Neuron (in vitro differentiated cells): ENCODE results near the gene WAPL.

Experiments
- H2AFZ ChIP-seq: one replicate; pipeline ENCODE4 v1.6.1; 2013; ENCODE audit warnings: low read depth, mild to moderate bottlenecking, inconsistent platforms, low read length, moderate library complexity
- H3K27me3 ChIP-seq: one replicate; pipeline ENCODE4 v1.6.1; 2013; ENCODE audit warnings: low read length; ENCODE audit not compliant: insufficient read depth
- H3K36me3 ChIP-seq: one replicate; pipeline ENCODE4 v1.6.1; 2013; ENCODE audit warnings: low read length; ENCODE audit not compliant: insufficient read depth
- H3K4me1 ChIP-seq: one replicate; pipeline ENCODE4 v1.6.1; 2013; ENCODE audit warnings: low read length; ENCODE audit not compliant: insufficient read depth
- H3K4me3 ChIP-seq: 2 replicates; pipeline ENCODE4 v1.5.1; 2013; ENCODE audit warnings: mild to moderate bottlenecking, low read length, moderate library complexity
- H3K9me3 ChIP-seq: one replicate; pipeline ENCODE4 v1.6.1; 2013; ENCODE audit warnings: low read length

WAPL gene

DNA sequence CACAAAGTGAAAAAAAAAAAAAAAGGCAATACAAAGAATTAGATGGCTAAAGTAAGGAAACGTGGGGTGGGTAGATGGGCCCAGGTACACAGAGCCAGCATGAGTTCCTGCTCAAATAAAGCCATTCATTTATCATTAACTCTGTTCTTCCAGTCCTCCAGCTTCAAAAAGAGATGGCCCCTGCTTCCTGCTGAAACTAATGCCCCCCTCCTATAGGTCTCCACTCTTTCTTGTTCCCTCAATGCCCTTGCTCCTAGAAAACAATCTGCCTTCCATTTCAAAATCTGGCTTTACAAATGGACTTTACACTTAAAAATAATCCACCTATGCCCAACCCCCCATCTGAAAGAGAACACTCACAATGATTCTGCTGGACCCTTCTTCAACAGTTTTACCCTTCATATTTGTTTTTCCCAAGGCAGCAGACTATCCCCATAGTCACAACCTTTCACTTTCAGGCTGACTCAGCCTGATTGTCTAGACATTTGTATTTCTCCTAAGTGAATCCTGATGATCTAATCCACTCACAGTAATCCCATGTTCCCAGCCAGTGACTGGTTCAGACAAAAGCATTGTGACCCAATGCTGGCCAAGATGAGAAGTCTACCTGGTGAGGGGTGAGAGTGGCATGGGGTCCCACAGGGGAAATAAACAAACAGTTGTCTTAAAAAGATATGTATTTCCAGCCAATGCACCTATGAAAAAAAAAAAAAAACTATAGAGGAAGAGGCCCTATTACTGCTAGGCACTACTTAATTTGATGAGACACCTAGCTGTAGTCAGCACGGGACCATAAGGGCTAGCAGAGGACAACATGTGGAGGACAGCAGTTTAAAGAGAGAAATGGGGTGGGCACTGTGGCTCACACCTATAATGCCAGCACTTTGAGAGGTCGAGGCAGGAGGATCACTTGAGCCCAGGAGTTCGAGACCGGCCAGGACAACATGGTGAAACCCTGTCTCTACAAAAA is 80.4 kb downstream of the WAPL start:
- peaks cover 86% of the 10 kb centered on the region for H3K36me3 ChIP-seq
- H3K27me3 ChIP-seq, result no peaks in the 10 kb centered on the region
- H2AFZ ChIP-seq, result no peak overlapping the region
- H3K4me3 ChIP-seq, result no peak overlapping the region
- H3K9me3 ChIP-seq, result peaks cover 2% of the 10 kb centered on the region
- no peaks in the 10 kb centered on the region for H3K4me1 ChIP-seq

- Histone ChIP-seq H3K27me3 (no peaks in the 10 kb centered on the region), H3K4me3 (no peak overlapping the region), H3K9me3 (peaks cover 2% of the 10 kb centered on the region), H3K36me3 (peaks cover 86% of the 10 kb centered on the region), H3K4me1 (no peaks in the 10 kb centered on the region), H2AFZ (no peak overlapping the region)
Measured at GRCh38 chr10:86439544-86439943, 82.0 kb downstream of the WAPL start.

DNA sequence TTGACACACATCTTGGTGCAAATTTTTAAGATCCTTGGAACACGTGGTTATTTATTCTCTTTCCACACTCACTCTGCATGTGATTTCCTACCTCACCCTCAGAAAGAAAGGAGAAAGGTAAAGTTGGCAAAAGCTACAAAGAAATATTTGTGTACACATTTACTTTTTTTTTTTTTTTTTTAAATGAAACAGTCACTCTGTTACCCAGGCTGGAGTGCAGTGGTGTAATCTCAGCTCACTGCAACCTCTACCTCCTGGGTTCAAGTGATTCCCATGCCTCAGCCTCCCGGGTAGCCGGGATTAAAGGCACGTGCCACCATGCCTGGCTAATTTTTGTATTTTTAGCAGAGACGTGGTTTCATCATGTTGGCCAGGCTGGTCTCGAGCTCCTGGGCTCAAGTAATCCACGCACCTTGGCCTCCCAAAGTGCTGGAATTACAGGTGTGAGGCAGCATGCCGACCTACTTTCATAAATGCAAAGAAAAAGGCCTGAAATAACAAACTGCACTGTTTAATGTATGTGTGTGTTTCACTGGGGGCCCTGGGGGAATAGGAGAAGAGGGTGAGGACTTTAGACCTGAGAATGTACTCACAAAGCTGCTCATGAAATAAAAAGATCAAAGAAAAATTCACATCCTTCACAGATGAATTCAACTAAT is 83.4 kb downstream of the WAPL start:
- Histone ChIP-seq H3K36me3 (peaks cover 75% of the 10 kb centered on the region), H3K4me3 (no peak overlapping the region), H3K4me1 (no peaks in the 10 kb centered on the region), H2AFZ (no peak overlapping the region), H3K27me3 (no peaks in the 10 kb centered on the region), H3K9me3 (peaks cover 2% of the 10 kb centered on the region)

DNA sequence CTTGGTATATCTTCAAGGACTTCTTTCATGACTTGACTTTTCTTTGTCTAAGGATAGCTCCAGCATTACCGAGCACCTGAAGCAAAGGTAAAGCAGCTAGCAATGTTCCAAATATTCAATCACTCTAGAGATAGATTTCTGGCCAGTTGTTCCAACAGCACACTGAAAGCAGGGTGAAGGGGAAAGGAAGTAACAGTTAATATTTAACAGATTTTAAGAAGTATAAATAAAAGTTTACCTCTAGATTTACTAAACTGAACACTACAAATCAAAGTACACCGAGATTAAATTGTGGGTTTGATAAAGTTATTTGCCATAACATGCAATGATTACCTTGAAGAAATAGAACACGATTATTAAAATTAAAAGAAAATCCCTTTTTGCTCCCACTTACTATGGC is 84.1 kb downstream of the WAPL start:
- H3K9me3 ChIP-seq, result peaks cover 2% of the 10 kb centered on the region
- H3K4me1 ChIP-seq, result no peaks in the 10 kb centered on the region
- no peaks in the 10 kb centered on the region for H3K27me3 ChIP-seq
- no peak overlapping the region for H2AFZ ChIP-seq
- no peak overlapping the region for H3K4me3 ChIP-seq
- peaks cover 70% of the 10 kb centered on the region for H3K36me3 ChIP-seq

DNA sequence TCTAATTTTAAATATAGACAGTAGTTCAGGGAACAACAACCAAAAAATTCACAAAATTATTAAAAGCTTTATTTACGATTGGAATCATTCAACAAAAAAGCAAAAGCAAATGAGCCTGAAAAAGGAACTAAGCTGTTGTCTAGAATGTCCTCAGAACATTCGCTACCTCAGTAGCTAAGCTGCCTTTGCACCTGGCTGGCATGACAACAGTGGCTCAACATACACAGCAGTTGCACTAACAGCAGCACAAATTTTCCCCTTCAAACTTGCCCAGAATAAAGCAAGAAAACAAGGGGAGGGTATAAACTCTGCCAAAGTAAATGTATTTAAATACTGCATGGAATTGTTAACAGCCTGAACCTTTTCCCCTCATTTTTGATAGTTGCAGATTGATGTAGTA is 84.6 kb downstream of the WAPL start:
- H3K9me3 ChIP-seq, result peaks cover 2% of the 10 kb centered on the region

GRCh38 chr10:86434656-86435055 is 86.9 kb downstream of the WAPL start:
- no peak overlapping the region for H2AFZ ChIP-seq
- H3K4me1 ChIP-seq, result no peaks in the 10 kb centered on the region
- no peaks in the 10 kb centered on the region for H3K9me3 ChIP-seq
- H3K4me3 ChIP-seq, result no peak overlapping the region
- no peaks in the 10 kb centered on the region for H3K27me3 ChIP-seq
- H3K36me3 ChIP-seq, result peaks cover 48% of the 10 kb centered on the region

More for the DNA sequence above, 84.6 kb downstream of the WAPL start:
- no peaks in the 10 kb centered on the region for H3K27me3 ChIP-seq
- no peak overlapping the region for H3K4me3 ChIP-seq
- no peak overlapping the region for H2AFZ ChIP-seq
- peaks cover 68% of the 10 kb centered on the region for H3K36me3 ChIP-seq
- no peaks in the 10 kb centered on the region for H3K4me1 ChIP-seq

DNA sequence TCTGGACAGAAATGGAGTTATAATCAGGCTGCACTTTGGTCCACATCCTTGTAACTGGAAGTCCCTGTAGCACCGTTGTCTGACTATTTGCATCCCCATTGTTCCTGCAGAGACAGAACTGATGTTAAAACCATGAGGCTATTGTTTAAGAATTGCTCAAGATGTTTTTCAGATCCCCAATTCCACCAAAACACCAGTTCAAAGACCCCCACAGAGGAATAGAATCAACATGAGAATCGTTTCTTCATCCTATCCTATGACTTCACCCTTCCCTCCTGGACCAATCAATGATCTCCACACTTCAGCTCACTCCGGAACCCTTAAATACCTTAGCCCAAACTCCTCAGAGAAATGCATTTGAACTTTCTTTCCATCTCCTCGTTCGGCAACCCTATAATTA is 97.9 kb downstream of the WAPL start:
- Histone ChIP-seq H3K27me3 (peaks cover 2% of the 10 kb centered on the region), H3K36me3 (no peaks in the 10 kb centered on the region), H2AFZ (no peak overlapping the region), H3K9me3 (no peaks in the 10 kb centered on the region), H3K4me3 (no peak overlapping the region), H3K4me1 (no peaks in the 10 kb centered on the region)

GRCh38 chr10:86419101-86419500 is 102.5 kb downstream of the WAPL start:
- no peaks in the 10 kb centered on the region for H3K36me3 ChIP-seq
- H3K4me1 ChIP-seq, result no peaks in the 10 kb centered on the region
- peaks cover 2% of the 10 kb centered on the region for H3K27me3 ChIP-seq
- H2AFZ ChIP-seq, result no peak overlapping the region
- no peak overlapping the region for H3K4me3 ChIP-seq
- H3K9me3 ChIP-seq, result no peaks in the 10 kb centered on the region

- H3K4me3 ChIP-seq, result no peak overlapping the region
- no peak overlapping the region for H2AFZ ChIP-seq
- peaks cover 2% of the 10 kb centered on the region for H3K27me3 ChIP-seq
- no peaks in the 10 kb centered on the region for H3K9me3 ChIP-seq
- no peaks in the 10 kb centered on the region for H3K36me3 ChIP-seq
- H3K4me1 ChIP-seq, result no peaks in the 10 kb centered on the region
Measured at GRCh38 chr10:86415583-86415982, 106.0 kb downstream of the WAPL start.

- Histone ChIP-seq H2AFZ (no peak overlapping the region), H3K4me3 (no peak overlapping the region), H3K9me3 (no peaks in the 10 kb centered on the region), H3K4me1 (no peaks in the 10 kb centered on the region), H3K36me3 (no peaks in the 10 kb centered on the region), H3K27me3 (peaks cover 2% of the 10 kb centered on the region)
Measured at GRCh38 chr10:86415116-86415515, 106.5 kb downstream of the WAPL start.

DNA sequence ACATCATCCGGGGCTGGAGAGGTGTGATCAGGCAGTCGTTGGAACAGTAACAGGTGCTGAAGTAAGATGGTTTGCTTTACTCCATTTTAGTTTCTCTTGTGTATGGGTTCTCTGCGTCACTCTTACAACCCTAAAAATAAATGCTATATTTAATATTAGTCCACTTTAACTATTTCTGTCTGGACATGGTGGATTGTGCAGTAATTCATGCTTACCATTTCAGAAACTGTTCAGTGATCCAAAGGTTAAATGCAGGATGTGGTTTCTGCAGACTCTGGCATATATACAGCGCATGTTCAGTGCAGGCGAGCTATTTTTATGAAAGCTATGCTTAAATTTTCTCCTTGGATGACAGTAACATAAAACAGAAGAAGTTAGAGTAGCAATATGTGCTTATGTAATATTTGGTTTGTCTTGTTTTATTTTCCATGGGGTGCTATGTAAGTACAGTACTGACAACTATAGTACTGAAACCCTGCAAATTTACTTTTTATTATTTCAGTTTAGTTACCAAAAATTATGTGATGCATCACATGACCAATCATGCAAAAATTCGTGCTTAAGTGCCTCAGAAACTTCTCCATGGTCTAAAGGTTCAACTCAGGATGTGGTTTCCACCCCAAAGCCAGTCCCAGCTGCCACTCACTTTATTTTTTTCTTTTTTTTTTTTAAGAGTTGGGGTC is 108.4 kb downstream of the WAPL start:
- H3K9me3 ChIP-seq, result no peaks in the 10 kb centered on the region
- H3K4me3 ChIP-seq, result no peak overlapping the region
- no peaks in the 10 kb centered on the region for H3K36me3 ChIP-seq
- no peaks in the 10 kb centered on the region for H3K27me3 ChIP-seq
- H3K4me1 ChIP-seq, result no peaks in the 10 kb centered on the region
- no peak overlapping the region for H2AFZ ChIP-seq

GRCh38 chr10:86411852-86412560 is 109.6 kb downstream of the WAPL start:
- H3K27me3 ChIP-seq, result no peaks in the 10 kb centered on the region
- H3K4me3 ChIP-seq, result no peak overlapping the region
- H2AFZ ChIP-seq, result no peak overlapping the region
- H3K36me3 ChIP-seq, result no peaks in the 10 kb centered on the region
- no peaks in the 10 kb centered on the region for H3K9me3 ChIP-seq
- no peaks in the 10 kb centered on the region for H3K4me1 ChIP-seq
